ENCODE measurements around the gene CCL2.

CCL2 gene

DNA sequence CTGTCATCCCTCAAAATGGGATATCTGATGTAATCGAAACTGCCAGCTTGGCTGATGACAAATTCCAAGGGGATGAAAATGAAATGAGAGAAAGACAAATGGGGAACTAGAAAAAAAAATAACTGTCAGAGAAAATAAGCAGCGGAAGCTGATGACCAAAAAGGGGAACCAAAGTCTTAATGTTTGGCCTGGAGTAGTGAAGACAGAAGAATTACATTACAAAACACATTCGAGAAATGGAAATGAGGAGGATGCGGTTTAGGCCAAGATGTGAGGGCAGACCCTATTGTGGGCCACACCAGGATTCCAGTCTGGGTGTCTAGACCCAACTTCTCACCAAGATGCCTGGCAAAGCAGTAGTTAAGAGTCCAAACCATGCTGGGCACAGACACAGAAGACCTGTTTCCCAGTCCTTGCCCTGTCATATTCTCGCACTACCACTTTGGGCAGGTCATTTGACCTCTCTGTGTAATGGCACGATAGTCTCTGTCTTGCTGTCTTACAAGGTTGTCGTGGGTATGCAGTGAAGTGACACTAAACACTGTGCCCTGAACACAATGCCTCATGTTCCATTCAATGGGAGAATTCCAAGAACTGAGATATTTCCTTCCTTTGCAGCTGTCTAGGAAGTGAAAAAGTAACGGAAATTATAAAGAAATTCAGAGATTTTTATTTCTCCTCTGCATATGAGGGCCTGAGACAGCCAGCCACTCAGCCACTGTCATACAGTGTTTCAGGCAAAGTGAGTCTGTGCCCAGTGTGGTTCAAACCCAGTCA lies 12.3 kb upstream of the CCL2 start:
- no peak for DNase-seq

DNA sequence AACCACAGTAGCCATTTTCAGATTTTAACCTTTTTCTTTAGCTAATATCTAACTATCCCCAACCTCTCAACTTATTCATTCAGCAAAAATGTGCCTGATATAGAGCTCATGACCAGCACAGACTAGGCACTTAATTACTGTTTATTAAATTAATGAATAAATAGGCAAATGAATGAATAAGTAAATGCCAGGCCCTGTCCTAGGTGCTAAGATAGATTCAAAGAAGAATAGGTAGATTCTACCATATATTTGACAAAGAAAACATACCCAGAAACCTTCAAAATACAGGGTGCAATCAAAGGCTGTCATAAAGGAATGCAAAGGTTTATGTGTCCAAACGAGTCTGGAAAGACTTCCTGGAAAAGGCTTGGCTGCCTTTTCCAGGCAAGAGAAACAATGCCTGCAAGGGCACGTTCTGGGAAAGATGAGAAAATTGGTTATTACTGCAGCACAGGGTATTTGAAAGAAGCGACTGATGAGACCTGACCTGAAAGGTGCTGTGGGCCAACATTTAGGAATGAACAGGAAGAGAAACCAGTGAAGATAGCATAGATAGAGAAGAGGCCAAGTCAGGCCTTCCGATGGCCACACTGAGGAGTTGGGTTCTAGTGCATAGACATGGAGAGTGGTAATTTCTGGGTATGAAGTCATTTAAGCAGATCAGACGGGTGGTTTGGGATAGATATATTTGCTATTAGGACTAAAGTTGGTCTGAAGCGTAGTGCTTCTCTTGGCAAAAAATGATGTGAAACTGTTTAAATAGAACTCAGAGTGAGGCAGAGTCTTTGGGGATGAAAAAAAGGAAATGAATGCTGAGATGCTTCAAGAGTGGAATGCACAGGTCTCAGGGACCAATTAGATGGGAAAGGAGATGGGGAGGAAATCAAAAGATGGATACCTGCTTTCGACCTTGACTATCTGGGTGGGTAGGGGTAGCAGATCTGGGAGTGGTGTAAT lies 11.4 kb upstream of the CCL2 start:
- no peak for DNase-seq

DNA sequence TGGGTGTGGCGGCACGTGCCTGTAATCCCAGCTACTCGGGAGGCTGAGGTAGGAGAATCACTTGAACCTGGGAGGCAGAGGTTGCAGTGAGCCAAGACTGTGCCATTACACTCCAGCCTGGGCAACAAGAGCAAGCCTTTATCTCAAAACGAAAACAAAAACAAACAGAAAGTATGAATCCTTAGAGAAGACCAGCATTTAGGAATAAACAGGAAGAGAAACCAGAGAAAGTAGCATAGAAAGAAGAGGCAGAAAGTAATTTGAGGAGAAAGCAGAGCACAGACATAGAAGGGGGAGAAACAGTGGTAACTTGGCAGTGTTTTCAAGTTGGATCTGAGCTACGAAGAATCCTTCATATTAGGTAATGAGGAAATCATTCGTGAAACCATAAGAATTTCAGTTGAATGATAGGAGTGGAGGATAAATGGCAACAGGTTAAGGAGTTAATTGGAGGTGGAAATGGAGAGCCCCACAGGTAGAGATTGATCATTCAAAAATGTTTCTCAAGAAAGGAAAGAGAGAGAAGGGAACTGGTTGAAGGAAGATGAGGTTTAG lies 9.7 kb upstream of the CCL2 start:
- no peak for DNase-seq

DNA sequence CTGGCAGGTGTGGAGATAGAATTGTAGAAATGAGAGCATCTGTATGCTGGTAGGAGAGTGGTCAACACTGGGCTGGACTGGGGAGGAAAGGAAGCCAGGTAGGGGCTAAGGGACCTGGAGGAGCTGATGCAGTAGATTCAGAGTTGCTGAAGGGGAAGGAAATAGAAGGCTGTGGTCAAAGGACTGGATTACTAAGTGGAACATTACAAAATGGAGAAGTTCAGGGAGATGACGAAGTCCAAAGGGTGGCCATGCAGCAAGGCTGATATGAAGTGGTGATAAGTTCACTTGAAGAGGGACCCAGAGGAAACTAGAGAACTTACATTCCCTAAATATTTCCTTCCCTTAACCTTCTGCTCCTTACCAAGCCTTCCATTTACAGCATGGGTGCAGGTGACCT lies 8.6 kb upstream of the CCL2 start:
- no peak for DNase-seq

DNA sequence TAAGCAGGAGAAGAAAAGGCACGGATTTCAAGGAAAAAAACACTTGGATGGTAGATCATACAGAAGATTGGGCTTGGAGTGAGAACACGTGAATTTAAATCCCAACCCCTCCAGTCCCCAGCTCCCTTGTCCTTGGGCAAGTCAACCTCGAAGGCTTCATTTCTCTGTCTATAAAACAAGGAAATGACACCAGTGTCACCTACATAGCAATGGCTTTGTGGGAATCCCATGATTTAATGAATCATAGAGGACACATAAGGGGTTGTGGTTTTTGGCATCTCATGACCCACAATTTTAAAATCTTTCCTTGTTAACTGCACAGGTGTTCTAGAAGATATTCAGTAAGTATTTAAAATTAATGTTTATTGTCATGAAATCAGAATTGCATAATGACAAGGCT lies 8.2 kb upstream of the CCL2 start:
- DNase-seq = no peak

DNA sequence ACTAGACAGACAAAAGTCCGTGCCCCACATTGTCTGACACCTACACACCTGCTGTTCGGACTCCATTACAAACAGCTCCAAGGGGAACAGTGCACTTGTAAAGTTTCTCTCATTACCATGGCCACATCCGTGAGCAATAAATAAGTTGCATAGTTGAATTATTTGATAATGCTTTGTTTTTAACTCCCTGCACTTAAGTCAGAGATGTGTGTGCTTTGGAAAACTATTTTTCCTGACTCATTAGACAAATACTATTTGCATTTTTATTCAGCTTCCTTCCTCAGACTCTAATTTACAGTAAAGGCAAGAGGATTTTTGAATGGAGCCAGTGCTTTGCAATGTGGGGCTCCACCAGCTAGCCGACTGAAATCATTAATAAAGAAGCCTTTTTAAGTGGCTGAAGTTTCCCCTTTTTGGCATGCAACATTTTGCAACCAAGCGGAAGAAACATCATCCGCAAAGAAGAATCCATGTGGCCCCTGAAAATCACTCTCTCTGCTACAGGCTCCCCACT lies 6.5 kb upstream of the CCL2 start:
- no peak for DNase-seq

DNA sequence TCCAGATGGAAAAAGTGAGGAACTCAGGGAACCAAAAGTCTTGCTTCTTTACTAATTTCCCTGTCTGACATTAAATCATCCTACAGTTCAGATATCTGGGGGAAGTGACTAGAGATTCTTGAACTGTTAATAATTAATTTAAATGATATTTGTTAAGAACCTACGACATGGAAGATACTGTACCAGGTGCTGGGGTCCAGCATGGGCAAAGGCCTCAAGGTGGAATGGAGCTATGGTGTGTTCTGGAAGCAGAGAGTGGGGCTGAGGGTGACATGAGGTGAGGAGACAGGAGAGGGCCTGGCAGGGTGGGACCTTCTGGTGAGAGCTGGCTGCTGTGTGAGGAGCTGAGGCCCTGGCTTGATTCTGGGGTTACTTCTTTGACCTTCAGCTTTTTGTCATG lies 6.0 kb upstream of the CCL2 start:
- DNase-seq = no peak

DNA sequence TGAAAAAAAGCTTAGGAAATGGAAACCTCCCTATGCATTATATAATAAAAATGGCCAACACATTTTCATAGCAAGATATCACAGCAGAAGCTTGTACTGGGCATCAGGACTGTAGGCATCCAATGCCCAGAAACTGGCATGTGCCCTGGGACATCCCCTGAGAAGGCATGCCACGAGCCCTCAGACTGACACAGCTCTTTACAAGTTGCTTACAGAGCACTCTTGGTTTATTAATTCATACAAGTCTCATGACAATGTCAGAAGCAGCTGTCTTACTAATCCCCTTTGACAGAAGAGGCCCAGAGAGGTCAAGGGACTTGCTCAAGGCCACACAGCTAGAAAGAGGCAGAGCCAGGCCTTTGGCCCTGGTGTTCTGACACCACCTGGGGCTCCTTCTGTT lies 5.6 kb upstream of the CCL2 start:
- no peak for DNase-seq

DNA sequence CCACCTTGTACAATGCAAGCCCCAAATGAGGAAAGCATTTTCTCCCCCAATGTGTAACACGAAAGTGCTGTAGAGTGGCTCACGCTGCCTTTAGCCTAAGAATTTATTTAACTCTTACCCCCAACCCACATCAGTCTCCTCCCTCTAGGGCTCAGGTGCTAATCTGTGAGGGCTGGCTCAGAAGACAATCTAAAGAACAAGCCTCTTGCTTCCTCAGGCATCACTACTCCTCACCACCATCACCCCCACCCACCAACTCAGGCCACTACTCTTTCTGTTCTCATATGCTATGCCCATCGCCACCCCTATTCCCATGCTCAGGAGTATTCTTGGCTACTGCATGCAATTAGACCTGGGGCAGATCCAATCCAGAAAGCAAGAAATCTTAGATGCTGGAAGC lies 3.9 kb upstream of the CCL2 start:
- no peak for DNase-seq

DNA sequence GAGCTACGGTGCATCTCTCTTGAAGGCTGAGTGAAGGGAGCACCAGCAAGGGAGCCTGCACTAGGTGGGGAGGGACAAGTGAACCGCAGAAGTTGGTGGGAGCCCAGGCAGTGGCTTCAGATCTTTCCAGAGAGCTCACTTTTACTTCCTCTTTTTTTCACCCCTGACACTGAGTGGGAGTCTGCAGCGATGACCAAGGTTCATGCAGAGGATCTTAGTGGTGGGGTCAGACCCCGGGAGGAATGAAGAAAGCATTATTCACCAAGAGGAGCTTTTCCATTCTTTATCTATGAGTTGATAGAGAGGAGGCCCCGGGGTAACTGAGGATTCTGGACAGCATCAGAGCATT lies 3.0 kb upstream of the CCL2 start:
- DNase-seq = no peak

DNA sequence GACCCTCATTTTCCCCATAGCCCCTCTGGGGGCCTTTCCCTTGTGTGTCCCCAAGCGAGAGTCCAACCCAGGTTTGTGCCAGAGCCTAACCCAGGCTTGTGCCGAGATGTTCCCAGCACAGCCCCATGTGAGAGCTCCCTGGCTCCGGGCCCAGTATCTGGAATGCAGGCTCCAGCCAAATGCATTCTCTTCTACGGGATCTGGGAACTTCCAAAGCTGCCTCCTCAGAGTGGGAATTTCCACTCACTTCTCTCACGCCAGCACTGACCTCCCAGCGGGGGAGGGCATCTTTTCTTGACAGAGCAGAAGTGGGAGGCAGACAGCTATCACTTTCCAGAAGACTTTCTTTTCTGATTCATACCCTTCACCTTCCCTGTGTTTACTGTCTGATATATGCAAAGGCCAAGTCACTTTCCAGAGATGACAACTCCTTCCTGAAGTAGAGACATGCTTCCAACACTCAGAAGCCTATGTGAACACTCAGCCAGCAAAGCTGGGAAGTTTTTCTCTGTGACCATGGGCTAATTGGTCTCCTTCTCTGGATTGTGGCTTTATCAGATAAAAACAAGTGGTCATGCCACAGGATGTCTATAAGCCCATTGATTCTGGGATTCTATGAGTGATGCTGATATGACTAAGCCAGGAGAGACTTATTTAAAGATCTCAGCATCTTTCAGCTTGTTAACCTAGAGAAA lies 2.5 kb upstream of the CCL2 start:
- DNase-seq = peak in 1 of 2 experiments; percentile 75

DNA sequence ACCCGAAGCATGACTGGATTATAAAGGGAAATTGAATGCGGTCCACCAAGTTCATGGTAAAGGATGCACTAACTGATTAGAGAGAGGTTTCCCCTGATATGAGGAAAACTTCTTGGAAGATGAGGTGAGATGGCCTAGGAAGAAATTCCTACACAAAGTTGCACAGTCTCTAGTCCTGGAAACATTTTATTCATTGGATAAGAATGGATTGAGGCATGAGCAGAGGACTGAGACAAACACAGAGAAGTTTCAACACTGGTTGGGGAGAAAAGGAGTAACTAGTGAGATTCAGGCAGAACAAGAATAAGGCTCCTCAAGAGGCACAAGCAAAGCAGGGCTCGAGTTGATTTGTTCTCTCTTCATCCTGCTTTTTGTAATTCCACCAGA lies 2.0 kb upstream of the CCL2 start:
- DNase-seq = no peak

DNA sequence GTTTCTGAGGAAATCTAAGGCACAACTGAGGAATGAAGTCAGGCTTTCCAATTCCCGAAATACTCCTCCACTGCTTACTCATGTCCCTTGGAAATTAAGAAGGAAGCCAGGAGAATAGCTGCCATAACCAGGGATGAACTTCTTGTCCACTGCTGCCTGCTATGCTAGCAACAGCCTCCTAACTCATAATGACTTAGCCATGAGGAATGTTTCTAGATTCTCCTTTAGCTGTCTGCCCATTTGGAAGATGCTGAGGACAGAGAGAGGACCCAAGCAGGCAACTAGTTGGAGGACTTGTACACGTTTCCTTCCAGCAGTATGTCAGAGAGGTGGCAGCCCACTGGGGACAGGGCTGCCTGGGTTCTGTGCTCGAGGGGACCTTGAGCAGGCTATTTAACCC lies 939 bp upstream of the CCL2 start:
- DNase-seq = no peak

DNA sequence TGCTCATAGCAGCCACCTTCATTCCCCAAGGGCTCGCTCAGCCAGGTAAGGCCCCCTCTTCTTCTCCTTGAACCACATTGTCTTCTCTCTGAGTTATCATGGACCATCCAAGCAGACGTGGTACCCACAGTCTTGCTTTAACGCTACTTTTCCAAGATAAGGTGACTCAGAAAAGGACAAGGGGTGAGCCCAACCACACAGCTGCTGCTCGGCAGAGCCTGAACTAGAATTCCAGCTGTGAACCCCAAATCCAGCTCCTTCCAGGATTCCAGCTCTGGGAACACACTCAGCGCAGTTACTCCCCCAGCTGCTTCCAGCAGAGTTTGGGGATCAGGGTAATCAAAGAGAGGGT lies 272 bp downstream of the CCL2 start:
- DNase-seq = no peak

DNA sequence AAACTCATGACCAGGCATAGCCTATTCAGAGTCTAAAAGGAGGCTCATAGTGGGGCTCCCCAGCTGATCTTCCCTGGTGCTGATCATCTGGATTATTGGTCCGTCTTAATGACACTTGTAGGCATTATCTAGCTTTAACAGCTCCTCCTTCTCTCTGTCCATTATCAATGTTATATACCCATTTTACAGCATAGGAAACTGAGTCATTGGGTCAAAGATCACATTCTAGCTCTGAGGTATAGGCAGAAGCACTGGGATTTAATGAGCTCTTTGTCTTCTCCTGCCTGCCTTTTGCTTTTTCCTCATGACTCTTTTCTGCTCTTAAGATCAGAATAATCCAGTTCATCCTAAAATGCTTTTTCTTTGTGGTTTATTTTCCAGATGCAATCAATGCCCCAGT lies 756 bp downstream of the CCL2 start:
- no peak for DNase-seq

DNA sequence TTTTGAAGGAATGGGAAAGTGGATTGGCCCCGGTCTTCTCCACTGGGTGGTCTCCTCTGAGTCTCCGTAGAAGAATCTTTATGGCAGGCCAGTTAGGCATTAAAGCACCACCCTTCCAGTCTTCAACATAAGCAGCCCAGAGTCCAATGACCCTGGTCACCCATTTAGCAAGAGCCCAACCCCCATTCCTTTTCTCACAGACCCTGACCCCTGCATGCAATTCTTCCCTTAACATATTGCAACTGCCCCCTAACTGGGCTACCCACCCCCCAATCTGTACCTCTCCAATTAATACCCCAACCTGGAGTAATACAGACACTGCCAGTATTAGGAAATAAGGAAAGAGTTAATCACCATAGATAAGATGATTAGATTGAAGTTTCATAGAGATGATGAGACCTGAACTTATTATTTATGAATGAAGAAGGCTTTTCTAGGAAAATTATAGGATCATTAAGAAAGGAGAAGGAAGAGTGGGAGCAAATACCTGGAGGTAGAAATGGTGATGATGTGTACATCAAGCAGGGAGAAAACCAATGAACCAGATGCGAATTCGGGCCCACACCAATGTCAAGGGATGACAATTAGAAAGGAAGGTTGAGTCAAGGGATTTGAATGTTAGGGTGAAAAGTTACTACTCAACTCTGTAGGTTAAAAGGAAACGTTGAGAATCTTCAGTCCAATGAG lies 2.4 kb downstream of the CCL2 start:
- no peak for DNase-seq

DNA sequence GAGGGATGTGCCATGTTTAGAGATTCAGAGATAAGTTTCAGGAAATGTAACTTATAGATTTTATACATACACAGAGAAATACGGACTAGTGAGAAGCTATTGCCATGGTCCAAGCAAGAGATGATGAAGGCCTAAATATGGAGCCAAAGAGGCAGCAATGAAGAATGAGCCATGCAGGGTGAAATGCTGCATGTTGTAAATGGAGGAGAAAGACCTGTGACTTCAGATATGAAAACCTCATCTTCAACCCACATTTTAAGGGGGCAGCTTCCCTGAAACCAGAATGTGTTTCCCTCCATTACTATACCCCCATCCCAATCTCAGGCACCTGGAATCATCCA lies 2.9 kb downstream of the CCL2 start:
- no peak for DNase-seq

DNA sequence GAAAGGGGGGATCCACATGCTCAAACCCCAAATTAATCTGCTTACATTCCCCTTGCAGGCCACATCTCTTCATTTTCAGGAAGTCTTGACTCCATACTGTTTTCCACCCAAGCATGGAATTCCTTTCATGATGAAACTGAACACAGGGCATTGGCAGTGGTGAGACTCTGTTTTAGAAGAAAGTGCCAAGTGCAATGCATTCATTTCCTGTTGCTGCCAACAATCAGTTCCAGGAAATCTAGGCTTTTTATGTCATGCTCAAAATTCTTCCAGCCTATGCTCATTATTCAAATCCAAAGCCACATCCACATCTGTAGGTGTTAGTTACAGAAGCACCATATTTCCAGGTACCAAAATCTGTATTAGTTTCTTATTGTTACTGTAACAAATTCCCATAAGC lies 4.1 kb downstream of the CCL2 start:
- DNase-seq = no peak

DNA sequence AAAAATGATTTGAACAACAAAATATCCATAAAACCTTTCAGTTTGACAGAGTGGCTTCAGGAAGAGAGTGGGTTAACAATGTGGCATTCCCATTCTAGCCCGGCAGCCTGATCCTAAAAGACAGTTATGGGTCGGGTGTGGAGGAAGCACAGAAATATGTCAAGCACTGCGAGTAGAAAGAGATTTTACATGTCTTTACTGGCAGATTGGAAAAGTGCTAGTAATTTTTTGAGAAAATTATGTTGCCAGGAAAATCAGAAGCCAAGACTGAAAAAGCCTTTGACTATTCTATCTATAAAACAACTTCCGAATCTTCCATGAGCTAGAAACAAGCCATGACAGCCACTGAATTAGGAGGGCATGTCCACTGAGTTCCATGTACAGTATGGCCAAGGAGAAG lies 5.8 kb downstream of the CCL2 start:
- DNase-seq = no peak

DNA sequence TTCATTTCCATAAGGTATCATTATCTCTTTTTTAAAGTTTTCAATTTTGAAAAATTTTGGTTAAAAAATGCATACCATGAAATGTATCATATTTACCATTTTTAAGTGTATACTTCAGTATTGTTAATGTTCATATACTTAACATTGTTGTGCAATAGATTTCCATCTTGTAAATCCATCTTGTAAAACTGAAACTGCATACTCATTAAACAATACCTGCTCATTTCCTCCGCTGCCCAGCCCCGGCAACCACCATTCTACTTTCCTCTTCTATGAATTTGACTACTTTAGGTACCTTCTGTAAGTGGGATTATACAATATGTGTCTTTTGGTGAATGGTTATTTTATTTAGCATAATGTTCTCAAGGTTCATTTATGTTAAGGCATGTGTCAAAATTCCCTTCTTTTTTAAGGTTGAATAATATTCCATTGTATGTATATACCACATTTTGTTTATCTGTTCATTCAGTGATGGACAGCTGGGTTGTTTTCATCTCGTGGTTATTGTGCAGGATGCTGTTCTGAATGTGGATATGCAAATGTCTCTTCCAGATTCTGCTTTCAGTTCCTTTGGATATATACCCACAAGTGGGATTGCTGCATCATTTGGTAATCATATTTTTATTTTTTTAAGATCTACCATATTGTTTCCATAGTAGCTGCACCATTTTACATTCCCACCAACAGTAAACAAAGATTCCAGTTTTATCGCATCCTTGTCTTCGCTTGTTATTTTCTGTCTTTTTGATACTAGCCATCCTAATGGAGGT lies 6.7 kb downstream of the CCL2 start:
- DNase-seq = no peak

DNA sequence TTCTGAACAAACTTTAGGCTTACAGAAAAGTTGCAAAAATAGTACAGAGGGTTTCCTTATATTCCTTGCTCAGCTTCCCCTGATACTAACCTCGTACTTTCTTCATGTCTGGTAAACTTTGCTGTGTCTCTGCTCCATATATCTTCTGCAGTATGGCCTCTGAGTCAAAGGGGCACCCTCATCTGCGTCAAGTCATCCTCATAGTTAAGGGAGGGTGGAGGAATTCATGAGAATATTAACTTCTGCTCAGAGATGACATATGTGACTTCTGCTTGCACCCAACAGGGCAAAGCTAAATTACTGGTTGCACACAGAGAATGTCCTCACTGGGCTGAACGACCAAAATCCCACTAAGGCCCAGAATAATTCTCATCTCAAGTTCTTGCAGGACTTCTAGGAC lies 10.6 kb downstream of the CCL2 start:
- no peak for DNase-seq

DNA sequence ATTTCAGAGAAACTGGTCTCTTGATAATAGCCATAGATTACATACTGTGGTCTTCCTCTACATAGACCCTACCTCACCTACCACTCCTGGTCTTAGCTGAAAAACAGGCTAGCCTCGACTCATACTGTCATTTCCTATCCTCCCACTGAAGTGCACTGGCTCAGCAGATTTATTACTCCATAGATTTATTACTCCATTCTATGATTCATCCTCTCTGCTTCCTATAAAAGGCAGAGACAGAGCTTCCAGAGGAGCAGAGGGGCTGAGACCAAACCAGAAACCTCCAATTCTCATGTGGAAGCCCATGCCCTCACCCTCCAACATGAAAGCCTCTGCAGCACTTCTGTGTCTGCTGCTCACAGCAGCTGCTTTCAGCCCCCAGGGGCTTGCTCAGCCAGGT lies 14.9 kb downstream of the CCL2 start, which contains the start of gene CCL7:
CCL7 (plus strand) TSS at position 253 of the 400 bp plus-strand sequence; CDS start at position 323, 70 bp downstream.
- no peak for DNase-seq

All from SW 1271 (cell line).